ENCODE data around the gene SLC22A5. TPM values are rescaled to one million over a fixed set of nuclear protein-coding genes. Genes with fewer than 3 reads are reported as not detected.

SLC22A5 gene
- total and polyA plus RNA-seq, 3 donors from 2014 or later, result 9.5 to 11.9 (median 11.8) TPM

DNA sequence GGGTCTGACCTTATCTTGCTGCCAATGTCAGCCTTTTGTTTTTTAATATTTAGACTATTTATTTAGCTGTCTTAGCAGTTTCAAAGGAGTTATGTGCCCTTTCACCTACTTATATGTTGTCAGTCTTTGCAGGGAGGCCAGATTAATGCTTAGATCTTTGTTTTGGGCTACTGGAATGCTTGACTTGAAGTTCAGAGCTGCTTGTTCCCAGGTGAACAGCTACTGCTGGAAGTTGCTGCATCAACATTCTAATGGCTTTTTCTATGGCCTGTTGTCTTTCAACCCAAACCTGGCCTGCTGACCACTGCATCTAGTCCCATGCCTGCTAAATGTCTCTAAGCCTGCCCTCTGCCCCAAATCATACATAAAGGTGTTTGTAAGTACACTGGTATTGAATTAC is 3.0 kb downstream of the SLC22A5 start:
- TF ChIP-seq POLR2A (IDR thresholded peaks at IDR 0.05), result no peak
- TF ChIP-seq, protein P1, sequence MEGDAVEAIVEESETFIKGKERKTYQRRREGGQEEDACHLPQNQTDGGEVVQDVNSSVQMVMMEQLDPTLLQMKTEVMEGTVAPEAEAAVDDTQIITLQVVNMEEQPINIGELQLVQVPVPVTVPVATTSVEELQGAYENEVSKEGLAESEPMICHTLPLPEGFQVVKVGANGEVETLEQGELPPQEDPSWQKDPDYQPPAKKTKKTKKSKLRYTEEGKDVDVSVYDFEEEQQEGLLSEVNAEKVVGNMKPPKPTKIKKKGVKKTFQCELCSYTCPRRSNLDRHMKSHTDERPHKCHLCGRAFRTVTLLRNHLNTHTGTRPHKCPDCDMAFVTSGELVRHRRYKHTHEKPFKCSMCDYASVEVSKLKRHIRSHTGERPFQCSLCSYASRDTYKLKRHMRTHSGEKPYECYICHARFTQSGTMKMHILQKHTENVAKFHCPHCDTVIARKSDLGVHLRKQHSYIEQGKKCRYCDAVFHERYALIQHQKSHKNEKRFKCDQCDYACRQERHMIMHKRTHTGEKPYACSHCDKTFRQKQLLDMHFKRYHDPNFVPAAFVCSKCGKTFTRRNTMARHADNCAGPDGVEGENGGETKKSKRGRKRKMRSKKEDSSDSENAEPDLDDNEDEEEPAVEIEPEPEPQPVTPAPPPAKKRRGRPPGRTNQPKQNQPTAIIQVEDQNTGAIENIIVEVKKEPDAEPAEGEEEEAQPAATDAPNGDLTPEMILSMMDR (IDR thresholded peaks at IDR 0.05), result no peak
- intact Hi-C loops (cut with DNase I; ENCODE audit: low total_unique reads), result no loop called here
- H3K4me1 ChIP-seq, result peaks cover 6% of the 10 kb centered on the region
- DNase-seq, result no peak
- H3K4me3 ChIP-seq, result no peak overlapping the region
- no peaks in the 10 kb centered on the region for H3K27me3 ChIP-seq
- H3K36me3 ChIP-seq (ENCODE audit: low read depth, missing control alignments), result no peaks in the 10 kb centered on the region
- no peaks in the 10 kb centered on the region for H3K9me3 ChIP-seq
- no peak overlapping the region for H3K27ac ChIP-seq

DNA sequence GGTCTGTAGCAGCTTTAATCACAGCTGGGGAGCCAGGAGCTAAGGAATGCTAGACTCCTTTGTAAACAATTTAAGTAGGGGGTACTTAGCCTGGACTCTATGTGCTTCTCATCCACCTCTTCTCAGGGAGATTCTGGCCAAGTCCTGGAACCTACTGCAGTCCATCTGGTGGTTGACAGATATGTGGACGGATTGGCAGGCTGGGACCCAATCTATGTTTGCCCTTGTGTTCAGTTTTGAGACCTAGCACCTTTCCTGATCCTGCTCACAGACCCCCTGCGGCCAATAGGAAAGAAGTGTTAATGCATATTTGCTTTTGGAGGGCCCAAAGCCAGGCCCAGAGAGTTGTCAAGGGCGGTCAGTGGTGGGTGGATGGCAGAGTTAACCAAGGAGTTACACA is 6.4 kb downstream of the SLC22A5 start:
- Histone ChIP-seq H3K27me3 (no peaks in the 10 kb centered on the region), H3K4me1 (no peaks in the 10 kb centered on the region), H3K27ac (no peak overlapping the region), H3K36me3 (ENCODE audit: low read depth, missing control alignments) (no peaks in the 10 kb centered on the region), H3K4me3 (no peak overlapping the region), H3K9me3 (no peaks in the 10 kb centered on the region)
- no peak for TF ChIP-seq POLR2A (IDR thresholded peaks at IDR 0.05)
- TF ChIP-seq, protein P1 (IDR thresholded peaks at IDR 0.05), result no peak
- DNase-seq, result no peak
- intact Hi-C loops (cut with DNase I; ENCODE audit: low total_unique reads), result no loop called here
- WGBS, 2 donors, result 93 to 96% methylated on average over 3 of the region's 3 CpGs

DNA sequence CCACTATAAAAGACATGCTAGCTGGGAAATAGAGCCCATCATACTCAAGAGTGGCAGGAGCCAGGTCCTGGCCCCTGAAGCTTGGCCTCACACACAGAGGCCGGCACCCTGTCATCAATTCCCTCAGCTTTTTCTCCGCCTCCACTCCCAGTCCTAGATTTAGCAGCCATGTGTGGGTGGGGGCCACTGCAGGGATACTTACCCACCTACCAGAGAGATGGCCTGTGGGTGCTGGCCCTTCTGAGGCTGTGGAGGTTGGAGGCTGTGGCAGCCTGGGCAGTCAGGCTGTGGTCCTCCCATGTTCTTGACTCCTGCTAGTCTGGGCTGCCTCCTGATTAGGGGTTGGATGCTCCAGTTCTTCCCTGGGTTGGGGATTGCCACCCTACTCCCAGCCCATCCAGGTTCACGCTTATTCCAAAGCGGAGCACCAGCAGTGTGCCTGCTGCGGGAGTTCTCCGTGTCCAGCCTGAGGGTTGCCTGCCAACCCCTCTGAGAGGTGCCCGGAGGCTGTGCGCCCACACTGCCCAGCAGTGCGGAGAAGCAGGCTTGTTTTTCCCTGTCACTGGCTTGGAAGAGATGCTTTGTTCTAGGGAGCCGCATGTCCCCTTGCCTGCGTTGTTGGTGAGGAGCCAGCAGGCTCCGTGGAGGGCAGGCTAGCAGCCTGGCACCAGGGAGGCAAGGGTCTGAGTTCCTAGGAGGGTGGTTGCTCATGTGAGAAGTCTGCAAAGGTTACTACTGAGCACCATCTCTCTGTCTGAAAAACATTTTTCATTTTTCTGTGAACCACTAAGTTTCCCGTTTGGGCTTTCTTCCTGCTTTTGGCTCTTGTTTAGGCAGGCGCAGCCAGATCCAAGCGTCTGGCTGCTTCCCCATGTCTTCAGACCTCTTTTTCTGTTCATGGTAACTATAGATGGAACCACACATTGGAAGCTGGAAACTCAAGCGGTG is 7.5 kb downstream of the SLC22A5 start:
- TF ChIP-seq POLR2A (IDR thresholded peaks at IDR 0.05), result no peak
- TF ChIP-seq, protein P1 (IDR thresholded peaks at IDR 0.05), result no peak
- WGBS, 2 donors, result 55 to 71% methylated on average over 16 of the region's 16 CpGs
- DNase-seq, result peak; percentile 35
- Histone ChIP-seq H3K4me1 (no peaks in the 10 kb centered on the region), H3K27ac (no peak overlapping the region), H3K9me3 (no peaks in the 10 kb centered on the region), H3K27me3 (no peaks in the 10 kb centered on the region), H3K4me3 (no peak overlapping the region), H3K36me3 (ENCODE audit: low read depth, missing control alignments) (no peaks in the 10 kb centered on the region)
- intact Hi-C loops (cut with DNase I; ENCODE audit: low total_unique reads), result no loop called here

DNA sequence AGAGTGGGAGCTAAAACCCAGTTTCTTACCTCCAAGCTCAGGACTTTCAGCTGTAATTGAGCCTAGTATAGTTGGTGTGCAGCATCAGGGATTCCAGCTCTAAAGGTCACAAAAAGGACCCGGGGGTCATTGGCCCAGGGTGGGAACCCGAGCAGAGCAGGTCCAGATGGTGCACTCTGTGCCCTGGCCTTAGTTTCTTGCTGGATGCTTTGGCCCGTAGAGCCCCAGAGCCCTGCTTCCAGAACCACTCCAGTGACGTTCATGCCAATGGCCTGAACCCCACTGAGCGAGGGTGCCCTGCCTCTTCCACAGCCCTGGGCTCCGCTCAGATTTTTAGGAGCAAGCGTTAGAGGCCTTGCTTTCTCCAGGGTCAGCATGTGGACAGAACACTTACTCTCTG is 8.2 kb downstream of the SLC22A5 start:
- Histone ChIP-seq H3K27ac (no peak overlapping the region), H3K36me3 (ENCODE audit: low read depth, missing control alignments) (no peaks in the 10 kb centered on the region), H3K4me1 (no peaks in the 10 kb centered on the region), H3K27me3 (no peaks in the 10 kb centered on the region), H3K4me3 (no peak overlapping the region), H3K9me3 (no peaks in the 10 kb centered on the region)
- no peak for DNase-seq
- 79 to 90% methylated on average over 2 to 7 of the region's 7 CpGs for WGBS, 2 donors
- TF ChIP-seq, protein P1 (IDR thresholded peaks at IDR 0.05), result no peak
- no peak for TF ChIP-seq POLR2A (IDR thresholded peaks at IDR 0.05)
- intact Hi-C loops (cut with DNase I; ENCODE audit: low total_unique reads), result no loop called here

DNA sequence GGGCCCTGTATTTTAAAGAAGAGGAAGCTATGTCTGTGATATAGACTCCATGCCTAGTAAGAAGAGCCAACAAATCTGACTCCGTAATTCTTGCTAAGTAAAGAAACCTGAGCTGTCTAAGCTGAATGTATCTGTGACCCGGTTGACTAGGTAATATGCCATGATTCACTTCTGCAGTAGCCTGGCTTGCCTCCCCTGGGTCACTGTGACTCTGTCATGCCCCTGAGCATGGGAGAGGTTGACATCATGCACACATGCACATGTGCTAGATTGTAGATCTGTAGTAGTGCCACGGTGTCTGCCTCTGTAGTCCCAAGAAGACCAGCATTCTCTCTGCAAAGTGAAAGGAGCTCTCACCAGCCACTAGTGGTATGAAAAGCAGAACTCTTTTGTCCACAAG is 9.1 kb downstream of the SLC22A5 start:
- TF ChIP-seq POLR2A (IDR thresholded peaks at IDR 0.05), result no peak
- TF ChIP-seq, protein P1 (IDR thresholded peaks at IDR 0.05), result no peak
- Histone ChIP-seq H3K27me3 (no peaks in the 10 kb centered on the region), H3K9me3 (no peaks in the 10 kb centered on the region), H3K27ac (no peak overlapping the region), H3K4me1 (no peaks in the 10 kb centered on the region), H3K4me3 (no peak overlapping the region), H3K36me3 (ENCODE audit: low read depth, missing control alignments) (no peaks in the 10 kb centered on the region)
- intact Hi-C loops (cut with DNase I; ENCODE audit: low total_unique reads), result no loop called here
- 91 to 93% methylated on average over 3 of the region's 3 CpGs for WGBS, 2 donors
- no peak for DNase-seq
